Inflammatory macrophage treated with lipopolysaccharide for 1 hour (primary cell): Measurements from ENCODE around the gene ELL3.
A peak's percentile ranks its signal among the peaks of the same experiment; 100 is the strongest.
"Not testable (repeated sequence)": the region's sequence is repeated elsewhere in the genome, so short reads cannot be mapped to it uniquely, and the experiment has no call there.

ENCODE experiments used
- DNase-seq, 2 donors: peaks; one replicate each; pipeline ENCODE4 v3.0.0-alpha.2; 2020 to 2022

Gene ELL3

GRCh38 chr15:43776718-43777266, at the start of gene ELL3:
Gene ELL3, minus strand, starts transcription at chr15:43776966. Its CDS starts 65 bp downstream, at chr15:43776901.
- DNase-seq, result peak; percentile 61 to 77

DNA sequence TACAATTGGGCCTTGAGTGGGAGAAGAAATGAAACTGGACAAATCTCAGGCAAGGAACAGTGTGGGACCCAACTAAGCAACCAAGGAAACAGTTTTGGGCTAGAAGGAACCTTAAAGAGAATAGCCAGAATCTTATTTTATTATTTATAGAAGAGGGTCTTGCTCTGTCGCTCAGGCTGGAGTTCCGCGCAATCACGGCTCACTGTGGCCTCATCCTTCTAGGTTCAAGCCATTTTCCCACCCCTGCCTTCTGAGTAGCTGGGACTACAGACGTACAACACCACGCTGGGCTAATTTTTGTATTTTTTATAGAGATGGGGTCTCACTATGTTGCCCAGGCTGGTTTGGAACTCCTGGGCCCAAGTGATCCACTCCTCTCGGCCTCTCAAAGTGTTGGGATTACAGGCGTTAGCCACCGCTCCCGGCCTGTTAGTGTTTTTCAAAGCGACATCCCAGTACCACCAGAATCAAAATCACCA, 49.3 kb upstream of the ELL3 start:
- no peak for DNase-seq

DNA sequence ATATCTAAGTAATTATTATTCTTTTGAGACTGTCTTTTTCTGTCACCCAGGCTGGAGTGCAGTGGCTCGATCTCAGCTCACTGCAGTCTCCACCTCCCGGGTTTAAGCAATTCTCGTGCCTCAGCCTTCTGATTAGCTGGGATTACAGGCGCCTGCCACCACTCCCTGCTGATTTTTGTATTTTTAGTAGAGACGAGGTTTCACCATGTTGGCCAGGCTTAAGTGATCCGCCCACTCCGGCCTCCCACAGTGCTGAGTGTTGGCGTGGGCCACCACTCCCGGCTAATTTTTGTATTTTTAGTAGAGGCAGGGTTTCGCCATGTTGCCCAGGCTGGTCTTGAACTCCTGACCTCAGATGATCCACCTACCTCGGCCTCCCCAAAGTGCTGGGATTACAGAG, 48.5 kb upstream of the ELL3 start:
- DNase-seq, result not testable (repeated sequence)

GRCh38 chr15:43824302-43825246, 47.8 kb upstream of the ELL3 start, which contains the start of gene MFAP1:
Gene MFAP1, minus strand, starts transcription at chr15:43824690. Its CDS starts 121 bp downstream, at chr15:43824569.
- peak; percentile 94 to 97 for DNase-seq

DNA sequence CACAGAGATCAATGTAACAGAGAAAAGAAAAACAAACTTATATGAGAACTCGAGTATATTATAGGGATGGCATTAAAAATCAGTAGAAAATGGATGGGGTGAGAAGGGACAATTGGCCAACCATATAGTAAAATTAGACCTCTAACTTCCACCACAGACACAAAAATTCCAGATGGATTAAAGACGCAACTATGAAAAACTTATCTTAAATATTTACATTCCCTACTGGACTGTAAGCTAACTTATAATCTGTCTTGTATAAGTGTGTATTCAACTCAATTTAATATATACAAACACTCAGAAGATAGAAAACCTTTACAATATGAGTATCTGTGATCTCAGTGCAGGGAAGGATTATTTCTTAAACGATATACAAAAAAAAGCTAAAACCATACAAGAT, 44.7 kb upstream of the ELL3 start:
- no peak for DNase-seq

DNA sequence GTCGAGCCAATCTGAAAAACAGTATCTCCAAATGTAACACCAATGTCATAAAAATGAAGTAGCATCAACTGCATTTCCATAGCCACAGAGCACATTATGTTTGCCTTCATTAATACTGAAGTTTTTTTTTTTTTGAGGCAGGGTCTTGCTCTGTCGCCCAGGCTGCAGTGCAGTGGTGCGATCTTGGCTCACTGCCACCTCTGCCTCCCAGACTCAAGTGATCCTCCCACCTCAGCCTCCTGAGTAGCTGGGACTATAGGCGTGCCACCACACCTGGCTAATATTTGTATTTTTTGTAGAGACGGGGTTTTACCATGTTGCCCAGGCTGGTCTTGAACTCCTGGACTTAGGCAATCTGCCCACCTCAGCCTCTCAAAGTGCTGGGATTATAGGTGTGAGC, 38.3 kb upstream of the ELL3 start:
- DNase-seq, result not testable (repeated sequence)

GRCh38 chr15:43808960-43809678, 32.4 kb upstream of the ELL3 start:
- peak; percentile 67 to 84 for DNase-seq

DNA sequence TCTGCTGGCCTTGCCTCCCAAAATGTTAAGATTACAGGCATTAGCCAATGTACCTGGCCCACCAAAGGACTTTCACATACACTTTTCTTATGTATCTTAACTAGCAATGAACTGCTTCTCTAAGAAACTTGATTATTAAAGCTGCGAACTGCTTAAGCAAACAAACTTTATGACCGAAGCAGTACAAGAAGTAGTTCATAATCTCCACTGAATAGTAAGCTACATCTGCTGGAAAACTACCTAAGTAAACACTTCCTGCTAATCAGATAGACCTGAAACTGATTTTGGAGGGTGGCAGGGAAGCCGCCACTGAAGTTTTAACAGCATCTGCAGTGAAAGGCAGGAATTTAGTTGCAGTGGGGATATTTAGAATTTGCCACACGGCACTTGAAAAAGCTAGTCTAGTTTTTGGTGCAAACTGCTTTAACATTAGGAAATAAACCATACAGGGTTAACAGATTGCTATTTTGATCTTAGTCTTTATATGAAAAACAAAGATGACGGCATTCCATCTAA, 31.7 kb upstream of the ELL3 start:
- no peak for DNase-seq

GRCh38 chr15:43802676-43803075, 25.9 kb upstream of the ELL3 start:
- DNase-seq, result not testable (repeated sequence)

- peak; percentile 83 to 88 for DNase-seq
Measured at GRCh38 chr15:43800286-43801141, 23.7 kb upstream of the ELL3 start, which contains the start of gene HYPK. Gene HYPK, plus strand, starts transcription at chr15:43800599. Its CDS starts 24 bp downstream, at chr15:43800623.

- DNase-seq, result no peak
Measured at GRCh38 chr15:43799945-43800285, 23.1 kb upstream of the ELL3 start, which contains the start of gene SERINC4. Gene SERINC4, minus strand, starts transcription at chr15:43800220. Its CDS starts 234 bp downstream, at chr15:43799986.

GRCh38 chr15:43799209-43799944, 22.6 kb upstream of the ELL3 start:
- DNase-seq, result no peak

DNA sequence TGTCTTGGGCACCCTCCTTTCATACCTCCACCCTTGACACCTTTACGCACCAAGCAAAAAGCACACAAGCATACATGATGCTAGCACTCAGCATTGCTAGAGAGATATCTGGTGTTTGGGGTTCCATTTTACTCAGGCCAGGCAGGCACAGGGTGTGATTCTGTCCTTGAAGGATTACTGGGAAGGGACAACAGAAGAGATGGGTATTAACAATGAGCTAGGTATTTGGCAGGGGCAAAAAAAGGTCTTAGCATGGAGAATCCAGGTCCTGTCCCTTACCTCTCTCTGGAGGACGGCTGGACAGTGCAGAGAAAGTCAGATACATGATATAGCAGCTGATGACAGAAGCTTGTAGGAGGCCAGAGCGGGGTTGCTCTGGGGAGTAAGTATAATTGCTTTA, 19.8 kb upstream of the ELL3 start:
- no peak for DNase-seq

DNA sequence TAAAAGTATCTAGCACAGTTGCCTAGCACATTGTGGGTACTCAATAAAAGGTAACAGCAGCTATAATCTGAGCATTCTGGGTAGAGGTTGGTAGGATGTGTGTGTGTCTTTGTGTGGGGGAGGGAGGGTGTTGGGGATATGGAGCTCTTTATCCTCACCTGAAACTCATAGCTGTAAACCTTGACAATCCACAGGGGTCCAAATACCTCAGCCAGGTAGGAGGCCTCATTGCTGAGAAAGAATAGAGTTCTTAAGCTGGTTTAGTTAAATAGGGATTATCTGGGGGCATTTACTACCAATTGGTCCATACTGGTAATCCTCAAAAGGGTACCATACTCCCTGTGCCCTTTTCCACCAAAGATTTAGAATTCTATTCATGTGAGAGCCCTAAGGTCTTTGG, 19.2 kb upstream of the ELL3 start:
- DNase-seq, result no peak

GRCh38 chr15:43795197-43795596, 18.4 kb upstream of the ELL3 start:
- no peak for DNase-seq

- DNase-seq, result no peak
Measured at GRCh38 chr15:43794269-43795037, 17.7 kb upstream of the ELL3 start.

- DNase-seq, result no peak
Measured at GRCh38 chr15:43793647-43794046, 16.9 kb upstream of the ELL3 start.

GRCh38 chr15:43792761-43793476, 16.2 kb upstream of the ELL3 start:
- peak; percentile 78 to 80 for DNase-seq

DNA sequence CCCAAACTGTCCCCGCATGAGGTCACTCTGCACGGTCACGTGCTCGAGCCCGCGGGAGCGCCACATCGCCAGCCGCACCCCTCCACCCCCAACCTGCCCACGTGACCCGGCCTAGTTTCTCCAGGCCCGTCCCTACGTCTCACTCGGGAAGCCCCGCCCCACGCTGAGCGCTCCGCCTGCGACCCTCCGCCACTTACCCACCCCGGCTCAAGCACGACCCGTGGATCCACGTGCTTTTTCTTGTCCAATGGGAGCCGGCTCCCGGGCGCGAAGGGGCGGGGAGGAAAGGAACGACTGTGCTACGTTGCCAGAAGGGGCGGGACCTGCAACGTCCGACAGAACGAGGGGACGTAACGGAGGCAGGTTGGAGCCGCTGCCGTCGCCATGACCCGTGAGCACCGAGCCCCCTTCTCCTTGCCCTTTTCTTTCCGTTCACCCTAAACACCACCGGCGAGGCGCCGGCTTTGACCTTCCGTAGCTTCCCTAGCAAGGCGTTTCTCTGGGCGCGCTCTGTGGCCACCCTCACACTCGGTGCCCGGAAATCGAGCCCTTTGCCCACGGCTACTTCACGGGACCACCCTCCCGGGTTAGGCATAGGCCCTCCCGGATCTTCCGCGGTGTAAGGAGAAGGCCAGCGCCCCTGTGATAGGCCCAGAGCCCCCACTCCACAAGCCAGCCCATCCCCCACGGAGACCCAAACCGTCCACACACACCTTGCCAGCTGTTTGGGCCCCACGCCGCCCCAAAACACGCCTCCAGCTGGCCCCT, 15.4 kb upstream of the ELL3 start, which contains the start of gene SERF2:
TSS of gene SERF2 (plus strand) at position 328 of the 768 bp plus-strand sequence. CDS start at position 385, 57 bp downstream.
- DNase-seq, result peak; percentile 99 to 100
